ENCODE results near the gene PLEKHM2.
A peak's percentile ranks its signal among the peaks of the same experiment; 100 is the strongest.

PLEKHM2 gene

DNA sequence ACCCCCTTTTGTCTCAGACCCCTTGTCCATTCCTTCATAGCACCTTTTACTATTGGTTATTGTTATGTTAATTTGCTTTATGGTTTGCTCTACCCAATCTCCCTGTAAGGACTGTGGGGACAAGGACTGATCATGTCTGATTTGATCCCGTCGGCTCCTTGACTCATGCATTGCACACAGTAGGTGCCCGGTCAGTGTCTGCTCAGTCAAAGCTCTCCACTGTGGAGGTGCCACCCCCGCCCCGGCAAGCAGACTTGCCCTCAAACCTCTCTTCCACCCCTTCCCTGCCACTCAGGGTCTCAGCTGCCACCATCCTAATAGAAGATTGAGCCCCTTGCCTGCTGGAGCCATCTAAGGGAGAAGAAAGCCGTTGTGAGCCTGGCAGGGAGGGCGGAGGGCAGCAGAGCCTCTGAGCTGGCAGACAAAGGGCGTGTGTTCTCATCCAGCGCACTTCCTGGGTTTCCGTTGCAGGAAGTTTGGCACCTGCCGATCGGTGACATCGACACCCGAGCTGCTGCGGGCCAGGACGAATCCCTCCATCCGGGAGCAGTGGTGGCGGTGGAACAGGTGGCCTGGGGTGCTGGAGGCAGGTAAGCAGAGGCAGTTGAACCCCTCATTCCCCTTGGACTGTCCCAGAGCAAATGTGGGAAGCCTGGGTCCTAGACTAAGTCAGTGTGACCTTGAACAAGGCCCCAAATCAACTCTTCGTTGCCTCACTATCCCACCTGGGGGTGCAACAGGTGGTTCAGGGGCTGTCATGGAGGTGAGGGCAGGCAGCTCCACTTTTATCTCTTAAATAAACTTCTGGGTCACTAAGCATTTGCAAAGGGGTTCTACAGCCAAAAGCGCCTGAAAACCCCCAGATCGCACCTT lies 72.3 kb downstream of the PLEKHM2 start:
- peak overlapping the region; percentile 74 for H3K27ac ChIP-seq
- no peak for TF ChIP-seq ZFX (IDR thresholded peaks at IDR 0.05; ENCODE audit: borderline replicate concordance)
- TF ChIP-seq, protein P1, sequence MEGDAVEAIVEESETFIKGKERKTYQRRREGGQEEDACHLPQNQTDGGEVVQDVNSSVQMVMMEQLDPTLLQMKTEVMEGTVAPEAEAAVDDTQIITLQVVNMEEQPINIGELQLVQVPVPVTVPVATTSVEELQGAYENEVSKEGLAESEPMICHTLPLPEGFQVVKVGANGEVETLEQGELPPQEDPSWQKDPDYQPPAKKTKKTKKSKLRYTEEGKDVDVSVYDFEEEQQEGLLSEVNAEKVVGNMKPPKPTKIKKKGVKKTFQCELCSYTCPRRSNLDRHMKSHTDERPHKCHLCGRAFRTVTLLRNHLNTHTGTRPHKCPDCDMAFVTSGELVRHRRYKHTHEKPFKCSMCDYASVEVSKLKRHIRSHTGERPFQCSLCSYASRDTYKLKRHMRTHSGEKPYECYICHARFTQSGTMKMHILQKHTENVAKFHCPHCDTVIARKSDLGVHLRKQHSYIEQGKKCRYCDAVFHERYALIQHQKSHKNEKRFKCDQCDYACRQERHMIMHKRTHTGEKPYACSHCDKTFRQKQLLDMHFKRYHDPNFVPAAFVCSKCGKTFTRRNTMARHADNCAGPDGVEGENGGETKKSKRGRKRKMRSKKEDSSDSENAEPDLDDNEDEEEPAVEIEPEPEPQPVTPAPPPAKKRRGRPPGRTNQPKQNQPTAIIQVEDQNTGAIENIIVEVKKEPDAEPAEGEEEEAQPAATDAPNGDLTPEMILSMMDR (IDR thresholded peaks at IDR 0.05) = 0 out of 2 replicates have a peak, but pooled peaks have one; percentile 2

DNA sequence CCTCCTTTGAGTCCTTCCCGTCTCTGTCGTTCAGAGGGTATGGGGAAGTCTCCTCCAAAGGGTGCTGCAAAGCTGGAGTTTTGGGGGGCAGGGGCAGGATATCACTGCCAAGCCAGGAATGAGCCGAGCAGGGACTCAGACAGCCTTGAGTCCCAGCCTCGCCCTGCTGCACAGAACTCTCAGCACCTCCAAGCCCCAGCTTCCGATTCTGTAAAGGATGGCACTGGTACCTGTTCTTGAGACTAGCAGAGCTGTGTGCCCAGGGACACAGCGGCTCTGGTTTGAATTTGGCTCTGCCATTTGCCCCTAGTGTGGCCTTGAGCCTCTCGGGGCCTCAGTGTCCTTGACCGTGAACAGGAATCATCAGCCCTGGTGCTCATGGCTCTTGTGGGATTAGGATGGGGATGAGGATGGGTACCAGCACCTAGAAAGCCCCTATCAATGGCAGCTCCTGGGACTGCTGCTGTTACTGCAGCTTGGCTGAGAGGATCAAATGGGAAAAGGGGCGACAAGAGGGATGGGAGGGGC lies 73.0 kb downstream of the PLEKHM2 start:
- peak overlapping the region; percentile 74 for H3K27ac ChIP-seq
- no peak for TF ChIP-seq ZFX (IDR thresholded peaks at IDR 0.05; ENCODE audit: borderline replicate concordance)
- TF ChIP-seq, protein P1 (IDR thresholded peaks at IDR 0.05) = no peak

DNA sequence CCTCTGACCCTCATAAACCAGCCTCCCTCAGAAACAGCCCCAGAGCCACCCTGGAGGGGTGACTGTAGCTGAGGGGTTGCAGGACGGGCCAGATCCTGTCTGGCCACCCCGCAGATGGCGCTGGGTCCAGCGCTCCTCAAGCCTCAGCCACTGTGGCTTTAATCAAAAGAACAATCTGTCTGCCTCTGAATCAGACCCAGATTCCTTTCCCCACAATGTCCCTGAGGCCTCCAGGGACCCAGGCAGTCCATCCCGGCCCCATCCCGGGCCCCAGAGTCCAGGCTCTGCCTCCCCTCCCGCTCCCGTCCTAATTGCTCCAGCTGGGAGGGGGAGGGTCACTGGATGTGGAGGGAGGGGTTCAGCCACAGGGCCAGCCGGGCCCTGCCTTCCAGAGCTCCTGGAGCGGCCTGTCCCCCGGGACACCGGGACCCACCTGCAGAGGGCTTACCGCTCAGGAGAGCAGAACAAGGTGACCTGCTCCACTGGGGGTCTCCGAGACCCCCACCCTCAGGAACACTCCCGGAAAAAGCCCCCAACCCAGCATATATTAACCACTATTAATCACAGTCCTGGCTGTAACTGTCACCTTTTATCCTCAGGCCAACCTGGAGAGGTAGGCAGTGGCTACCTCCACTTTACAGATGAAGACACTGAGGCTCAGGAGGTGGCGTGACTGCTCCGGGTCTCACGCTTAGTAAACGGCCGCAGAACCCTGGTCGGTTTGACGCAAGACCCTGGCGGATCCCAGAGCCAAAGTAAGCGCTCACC lies 73.6 kb downstream of the PLEKHM2 start:
- no peak overlapping the region for H3K27ac ChIP-seq
- TF ChIP-seq, protein P1 (IDR thresholded peaks at IDR 0.05) = no peak

DNA sequence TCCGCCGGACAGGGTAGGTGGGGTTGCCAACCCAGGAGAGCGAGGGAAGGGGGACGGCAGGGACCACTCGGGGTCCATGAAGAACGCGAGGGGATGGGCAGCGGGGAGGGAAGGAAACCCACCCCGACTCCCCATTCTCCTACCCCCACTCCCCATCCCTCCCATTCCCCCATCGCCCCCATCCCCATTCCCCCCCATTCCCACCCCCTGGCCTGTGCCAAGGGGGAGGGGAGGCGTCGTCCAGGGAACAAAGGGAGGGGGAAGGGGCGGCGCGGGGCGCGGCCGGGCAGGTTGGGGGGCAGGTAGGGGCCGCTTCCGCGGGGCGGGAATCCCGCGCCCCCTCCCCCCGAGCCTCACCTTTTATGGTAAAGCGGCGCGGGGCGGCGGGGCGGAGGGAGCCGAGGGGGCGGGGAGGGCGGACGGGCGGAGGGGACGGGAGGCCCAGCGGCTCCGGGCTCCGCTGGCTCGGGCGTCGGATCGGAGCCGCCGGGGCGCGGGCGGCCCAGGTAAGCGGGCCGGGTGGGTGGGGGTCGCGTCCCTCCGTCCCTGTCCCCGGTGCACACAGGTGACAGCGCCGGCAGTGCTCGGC lies 74.3 kb downstream of the PLEKHM2 start, which contains the start of gene FBLIM1:
Gene FBLIM1 (plus strand): TSS at position 453 of the 589 bp plus-strand sequence. CDS start 6,189 bp downstream, outside the sequence.
- no peak within 1 kb of the TSS for H3K27ac ChIP-seq
- no peak for TF ChIP-seq ZFX (IDR thresholded peaks at IDR 0.05; ENCODE audit: borderline replicate concordance)
- TF ChIP-seq, protein P1 (IDR thresholded peaks at IDR 0.05) = no peak

DNA sequence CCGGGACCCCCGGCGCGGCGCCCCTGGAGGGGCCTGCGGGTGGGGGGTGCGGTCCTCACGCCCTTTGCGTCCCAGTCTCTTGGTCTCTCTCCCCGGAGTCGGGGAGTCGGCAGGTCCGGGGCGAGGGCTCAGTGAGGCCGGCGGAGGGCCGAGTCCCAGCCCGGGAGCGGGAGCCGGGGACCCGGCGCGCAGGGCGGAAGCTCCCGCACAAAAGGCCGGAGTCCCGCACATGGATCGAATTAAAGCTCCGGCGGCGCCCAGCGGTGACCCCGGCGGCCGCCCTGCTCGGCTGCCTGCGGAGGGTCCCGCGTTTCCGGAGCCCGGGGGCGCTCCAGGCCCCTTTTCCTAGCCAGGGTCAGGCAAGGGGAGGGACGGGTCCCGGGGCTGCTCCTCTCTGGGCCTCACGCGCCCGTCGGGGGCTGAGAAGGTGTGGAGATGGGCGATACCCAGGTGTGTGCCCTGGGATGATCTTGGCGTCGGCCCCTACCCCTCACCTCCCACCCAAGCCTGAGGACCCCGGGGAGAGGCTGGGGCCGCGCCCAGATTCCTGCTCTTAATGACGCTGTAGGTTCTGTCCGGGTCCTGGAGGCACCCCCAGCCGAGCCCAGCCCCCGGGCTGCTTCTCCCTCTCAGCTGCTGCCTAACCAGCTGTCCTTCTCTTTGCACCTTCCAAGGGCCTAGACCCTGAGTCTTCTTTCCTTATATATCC lies 75.0 kb downstream of the PLEKHM2 start:
- no peak for TF ChIP-seq ZFX (IDR thresholded peaks at IDR 0.05; ENCODE audit: borderline replicate concordance)
- TF ChIP-seq, protein P1 (IDR thresholded peaks at IDR 0.05) = no peak
- H3K27ac ChIP-seq = no peak overlapping the region

DNA sequence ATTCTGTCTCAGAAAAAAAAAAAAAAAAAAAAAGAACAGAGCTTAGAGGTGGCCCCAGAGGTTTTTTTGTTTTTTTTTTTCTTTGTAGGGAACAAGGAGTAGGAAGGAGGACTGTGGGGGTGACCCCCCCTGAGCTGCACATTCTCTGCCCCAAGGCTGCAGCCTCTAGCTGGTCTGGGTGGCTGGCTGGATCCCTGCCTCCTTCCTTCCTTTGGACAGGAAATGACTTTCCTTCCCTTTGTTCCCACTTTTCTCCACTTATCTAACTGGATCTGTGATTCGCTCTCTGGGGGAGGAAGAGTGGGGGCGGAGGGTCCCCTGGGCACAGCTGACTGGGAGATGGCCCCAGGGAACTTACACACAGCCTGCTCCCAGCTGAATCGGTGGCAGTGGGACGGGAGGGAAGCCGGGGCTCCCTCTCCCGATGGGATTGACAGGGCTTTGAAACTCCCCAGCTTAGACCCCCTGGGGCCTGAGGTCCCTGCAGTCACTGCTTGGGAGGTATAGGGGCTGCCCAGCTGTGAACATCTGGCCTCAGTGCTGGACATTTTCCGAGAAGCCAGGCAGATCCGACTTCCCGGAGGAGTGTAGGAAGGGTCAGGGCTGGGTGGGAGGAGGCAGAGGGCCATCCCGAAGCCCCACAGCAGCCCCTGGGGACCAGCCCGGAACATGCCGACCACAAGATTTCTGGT lies 76.5 kb downstream of the PLEKHM2 start:
- no peak overlapping the region for H3K27ac ChIP-seq
- no peak for TF ChIP-seq ZFX (IDR thresholded peaks at IDR 0.05; ENCODE audit: borderline replicate concordance)
- TF ChIP-seq, protein P1 (IDR thresholded peaks at IDR 0.05) = no peak
